CD4-positive, alpha-beta memory T cell (primary cell): ENCODE data around the gene SNED1. TPM values are rescaled to one million over a fixed set of nuclear protein-coding genes. Genes with fewer than 3 reads are reported as not detected.

Experiments
- CTCF ChIA-PET: fragments of 350-600 bp; sonication (Branson Sonifier 250); formaldehyde crosslinking; loops from one replicate; lab custom pipeline; 2021; ENCODE audit warnings: inconsistent platforms; ENCODE audit not compliant: partially characterized antibody; lab: Charles Lee
- POLR2A ChIA-PET: fragments of 350-600 bp; sonication (Branson Sonifier 250); formaldehyde crosslinking; loops from one replicate; lab custom pipeline; 2021; ENCODE audit not compliant: partially characterized antibody; lab: Charles Lee
- DNase-seq, 5 donors: peaks; one replicate each; pipeline versions ENCODE4 v3.0.0 to v3.0.0-alpha.2; 2020 to 2022; ENCODE audit warnings: mixed read lengths in 1 of 5
- H3K27ac ChIP-seq: one replicate; pipeline ENCODE4 v1.7.0; 2013; ENCODE audit warnings: low read depth, low read length
- H3K27me3 ChIP-seq: 2 replicates; pipeline ENCODE4 v1.7.0; 2013; ENCODE audit warnings: mild to moderate bottlenecking, low read length, moderate library complexity; ENCODE audit not compliant: insufficient read depth
- H3K36me3 ChIP-seq: 2 replicates; pipeline ENCODE4 v1.7.0; 2013; ENCODE audit warnings: mild to moderate bottlenecking, low read length, moderate library complexity; ENCODE audit not compliant: insufficient read depth
- H3K4me1 ChIP-seq: 2 replicates; pipeline ENCODE4 v1.7.0; 2013; ENCODE audit warnings: mild to moderate bottlenecking, low read length, moderate library complexity; ENCODE audit not compliant: insufficient read depth
- H3K4me3 ChIP-seq, 2 donors: one replicate each; pipeline ENCODE4 v1.7.0; 2013; ENCODE audit warnings: low read length in 2 of 2, mild to moderate bottlenecking in 1 of 2
- H3K9me3 ChIP-seq, 2 donors: one replicate each; pipeline ENCODE4 v1.7.0; 2013; ENCODE audit warnings: low read length in 2 of 2, control low read depth in 1 of 2; ENCODE audit not compliant: control insufficient read depth in 1 of 2
- H3K27ac Mint-ChIP-seq, 7 donors: one replicate each; pipeline ENCODE4 v1.8.0; 2020 to 2021; ENCODE audit warnings: mixed read lengths in 7 of 7, mild to moderate bottlenecking in 6 of 7, inconsistent platforms in 3 of 7, moderate library complexity in 3 of 7
- H3K27me3 Mint-ChIP-seq, 2 donors: one replicate each; pipeline ENCODE4 v1.8.0; 2020 to 2021; ENCODE audit warnings: mixed read lengths in 2 of 2
- H3K36me3 Mint-ChIP-seq, 2 donors: one replicate each; pipeline ENCODE4 v1.8.0; 2020 to 2021; ENCODE audit warnings: mixed read lengths in 2 of 2, inconsistent platforms in 1 of 2, mild to moderate bottlenecking in 1 of 2
- H3K4me1 Mint-ChIP-seq, 4 donors: one replicate each; pipeline ENCODE4 v1.8.0; 2020 to 2021; ENCODE audit warnings: mixed read lengths in 4 of 4, mild to moderate bottlenecking in 1 of 4
- H3K4me3 Mint-ChIP-seq, 8 donors: one replicate each; pipeline ENCODE4 v1.8.0; 2020 to 2021; ENCODE audit warnings: mixed read lengths in 8 of 8, mild to moderate bottlenecking in 7 of 8, moderate library complexity in 6 of 8, inconsistent platforms in 3 of 8
- H3K9me3 Mint-ChIP-seq, 8 donors: one replicate each; pipeline ENCODE4 v1.8.0; 2020 to 2021; ENCODE audit warnings: mixed read lengths in 8 of 8, mild to moderate bottlenecking in 5 of 8, inconsistent platforms in 3 of 8, moderate library complexity in 1 of 8
- intact Hi-C: fragments of 100-400 bp; cut with micrococcal nuclease; formaldehyde crosslinking; loops from one replicate; pipeline ENCODE4 v1.15.1; 2023
- polyA plus RNA-seq, 2 donors: library from polyadenylated mRNA; unstranded; fragments of 300-500 nt; fragmentation: Illumina TruSeq; gene quantifications; one replicate each; pipeline ENCODE4 v1.2.3, GENCODE V29; 2021
- total RNA-seq, 2 experiments: library from RNA; stranded (reverse); gene quantifications; one replicate each; pipeline ENCODE4 v1.2.3, GENCODE V29; 2021

The SNED1 gene
- total and polyA plus RNA-seq, 4 experiments from 2014 or later: 1.6 to 90.1 (median 44.2) TPM

DNA sequence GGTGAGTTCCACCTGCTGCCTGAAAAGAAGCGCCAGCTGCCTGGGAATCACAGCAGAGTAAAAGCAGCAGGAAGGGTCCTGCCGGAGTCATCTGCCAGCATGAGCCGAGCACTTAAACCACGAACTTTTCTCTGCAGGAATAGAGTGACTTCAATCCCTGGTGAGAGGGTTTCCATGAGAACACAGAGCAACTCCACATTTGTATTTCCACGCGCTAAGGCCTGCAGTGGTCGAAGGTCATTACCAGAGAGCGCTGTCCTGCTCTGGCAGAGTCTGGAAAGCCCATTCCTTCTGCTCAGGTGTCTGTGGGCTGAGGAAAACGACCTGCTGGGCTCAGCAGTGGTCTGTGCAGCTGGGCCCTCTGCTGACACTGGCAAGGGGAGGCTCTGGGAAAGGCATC is 144.2 kb downstream of the SNED1 start:
- no peak for DNase-seq
- H3K4me3 Mint-ChIP-seq: no peak overlapping the region
- H3K27ac Mint-ChIP-seq: no peak overlapping the region
- H3K9me3 Mint-ChIP-seq: no peaks in the 10 kb centered on the region
- Histone ChIP-seq H3K27me3 (no peaks in the 10 kb centered on the region), H3K4me1 (peaks cover under 1% of the 10 kb centered on the region), H3K9me3 (no peaks in the 10 kb centered on the region), H3K4me3 (no peak overlapping the region), H3K36me3 (peaks cover 37% of the 10 kb centered on the region), H3K27ac (no peak overlapping the region)
- no peaks in the 10 kb centered on the region for H3K27me3 Mint-ChIP-seq
- peaks cover 5 to 21% (median 12%) of the 10 kb centered on the region in 4 donors for H3K4me1 Mint-ChIP-seq
- ChIA-PET POLR2A (interaction anchor here (1.1 to 2.2 kb wide), 3 partner anchors 9 to 34 kb away, joined by 3 to 10 read pairs (median 3); no protein-coding TSS in a partner anchor), CTCF (no interaction called here)
- intact Hi-C loops: no loop called here
- peaks cover 28 to 38% of the 10 kb centered on the region in 2 donors for H3K36me3 Mint-ChIP-seq

Other genes with a start within 250 kb of the SNED1 start
- gene KIF1A, start 178.4 kb upstream of the SNED1 start, total RNA-seq: not detected
- gene KIF1A, start 178.4 kb upstream of the SNED1 start, polyA plus RNA-seq: not detected
- not detected for gene AGXT, start 129.8 kb upstream of the SNED1 start, total RNA-seq
- gene AGXT, start 129.8 kb upstream of the SNED1 start, polyA plus RNA-seq: not detected
- not detected for gene MAB21L4, start 102.5 kb upstream of the SNED1 start, total RNA-seq
- gene MAB21L4, start 102.5 kb upstream of the SNED1 start, polyA plus RNA-seq: not detected
- not detected for gene CROCC2, start 92.3 kb upstream of the SNED1 start, total RNA-seq
- not detected for gene CROCC2, start 92.3 kb upstream of the SNED1 start, polyA plus RNA-seq
- 100 to 1,000 TPM; 204 to 227 TPM for gene MTERF4, start 103.7 kb downstream of the SNED1 start, total RNA-seq
- gene MTERF4, start 103.7 kb downstream of the SNED1 start, polyA plus RNA-seq: 10 to 100 TPM; 44.6 to 56.6 TPM
- gene PASK, start 150.9 kb downstream of the SNED1 start, total RNA-seq: 100 to 1,000 TPM; 290 to 309 TPM
- gene PASK, start 150.9 kb downstream of the SNED1 start, polyA plus RNA-seq: 10 to 100 TPM; 38.2 to 50.0 TPM
- 10 to 100 TPM; 61.3 to 68.9 TPM for gene PPP1R7, start 151.8 kb downstream of the SNED1 start, total RNA-seq
- gene PPP1R7, start 151.8 kb downstream of the SNED1 start, polyA plus RNA-seq: 100 to 1,000 TPM; 114 to 119 TPM
- under 1 TPM; 0.53 to 0.81 TPM for gene ANO7, start 190.1 kb downstream of the SNED1 start, total RNA-seq
- under 1 TPM in 1 of 2 donors, not detected in 1; 0.13 TPM for gene ANO7, start 190.1 kb downstream of the SNED1 start, polyA plus RNA-seq